ENCODE measurements around the gene SPNS3.

DNA sequence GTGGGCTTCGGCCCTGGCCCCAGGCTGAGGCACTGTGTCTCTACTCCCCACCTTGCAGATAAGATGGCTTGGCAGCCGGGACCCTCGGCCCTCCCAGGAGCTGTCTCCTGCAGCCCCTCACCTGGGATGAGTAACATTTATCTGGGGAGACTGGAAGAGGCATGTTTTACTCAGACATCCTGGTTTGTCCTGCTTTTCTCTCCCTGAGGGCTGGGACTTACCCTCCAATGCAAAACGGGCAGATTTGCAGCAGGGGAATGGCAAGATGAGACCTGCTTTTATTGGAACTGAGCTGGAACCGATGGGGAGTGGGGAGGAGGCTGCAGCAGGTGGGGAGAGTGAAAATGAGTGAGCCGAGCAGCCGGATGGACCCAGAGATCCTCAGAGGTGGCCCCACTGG is 39.9 kb upstream of the SPNS3 start:
- no peak for TF ChIP-seq POLR2A (IDR thresholded peaks at IDR 0.05)
- TF ChIP-seq, protein P1, sequence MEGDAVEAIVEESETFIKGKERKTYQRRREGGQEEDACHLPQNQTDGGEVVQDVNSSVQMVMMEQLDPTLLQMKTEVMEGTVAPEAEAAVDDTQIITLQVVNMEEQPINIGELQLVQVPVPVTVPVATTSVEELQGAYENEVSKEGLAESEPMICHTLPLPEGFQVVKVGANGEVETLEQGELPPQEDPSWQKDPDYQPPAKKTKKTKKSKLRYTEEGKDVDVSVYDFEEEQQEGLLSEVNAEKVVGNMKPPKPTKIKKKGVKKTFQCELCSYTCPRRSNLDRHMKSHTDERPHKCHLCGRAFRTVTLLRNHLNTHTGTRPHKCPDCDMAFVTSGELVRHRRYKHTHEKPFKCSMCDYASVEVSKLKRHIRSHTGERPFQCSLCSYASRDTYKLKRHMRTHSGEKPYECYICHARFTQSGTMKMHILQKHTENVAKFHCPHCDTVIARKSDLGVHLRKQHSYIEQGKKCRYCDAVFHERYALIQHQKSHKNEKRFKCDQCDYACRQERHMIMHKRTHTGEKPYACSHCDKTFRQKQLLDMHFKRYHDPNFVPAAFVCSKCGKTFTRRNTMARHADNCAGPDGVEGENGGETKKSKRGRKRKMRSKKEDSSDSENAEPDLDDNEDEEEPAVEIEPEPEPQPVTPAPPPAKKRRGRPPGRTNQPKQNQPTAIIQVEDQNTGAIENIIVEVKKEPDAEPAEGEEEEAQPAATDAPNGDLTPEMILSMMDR (IDR thresholded peaks at IDR 0.05): no peak
